HG03457 (cell line): Measurements from ENCODE around the gene BMERB1.

Source experiments
- ATAC-seq: cut with Tn5 transposase; IDR thresholded peaks from one replicate; pipeline ENCODE4 v1.9.1; 2021; ENCODE audit warnings: moderate number of reproducible peaks; ENCODE audit not compliant: unreplicated experiment

The BMERB1 gene

DNA sequence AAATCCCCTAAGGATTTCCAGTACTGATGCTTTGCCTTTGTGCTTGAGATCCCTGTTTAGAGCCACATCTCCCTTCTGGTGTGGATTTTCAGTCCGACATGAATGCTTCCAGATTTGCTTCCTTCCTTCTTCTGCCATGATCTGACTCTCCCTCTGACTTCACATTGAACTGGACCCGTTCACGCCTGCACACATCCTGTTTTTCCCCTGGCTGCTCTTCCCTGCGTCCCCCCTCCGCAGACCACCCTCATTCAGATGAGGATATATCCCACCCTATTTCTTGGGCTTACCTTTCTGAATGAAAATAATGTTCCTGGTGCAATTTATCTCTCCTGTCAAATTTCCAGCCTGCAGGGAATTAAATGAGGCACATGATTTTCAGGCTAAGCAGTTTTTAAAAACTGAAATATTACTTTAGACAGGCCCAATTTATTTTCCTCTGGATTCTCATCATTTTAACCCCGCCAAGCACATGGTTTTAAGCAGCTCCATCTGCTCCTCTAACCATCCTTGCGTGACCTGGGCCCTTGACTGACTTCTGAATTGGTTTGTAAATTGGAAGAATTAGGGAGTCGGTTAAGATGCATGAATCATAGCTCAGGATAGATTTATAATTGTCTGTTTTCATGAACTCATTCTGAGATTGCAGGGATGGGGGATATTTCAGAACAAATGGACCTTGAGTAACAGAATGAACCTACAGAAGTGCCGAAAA, 59.2 kb downstream of the BMERB1 start:
- no peak for ATAC-seq

DNA sequence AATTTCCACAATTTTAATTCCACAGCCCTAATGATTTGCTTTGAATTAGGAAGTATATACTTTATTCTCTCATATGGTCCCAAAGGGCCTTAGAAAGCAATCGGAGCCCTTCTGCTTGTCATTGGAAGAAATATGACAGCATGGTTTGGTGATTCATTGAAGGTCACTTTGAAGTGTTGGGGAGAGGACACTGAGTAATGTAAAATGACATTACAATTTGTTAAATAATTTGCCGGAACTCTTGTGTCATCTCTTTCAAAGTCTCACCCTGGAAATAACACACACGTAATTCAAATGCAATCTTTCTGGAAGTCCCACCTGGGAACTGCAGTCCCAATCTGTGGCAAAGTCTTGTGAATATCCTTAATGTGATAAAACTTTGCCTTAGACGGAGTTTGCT, 59.8 kb downstream of the BMERB1 start:
- ATAC-seq = no peak

DNA sequence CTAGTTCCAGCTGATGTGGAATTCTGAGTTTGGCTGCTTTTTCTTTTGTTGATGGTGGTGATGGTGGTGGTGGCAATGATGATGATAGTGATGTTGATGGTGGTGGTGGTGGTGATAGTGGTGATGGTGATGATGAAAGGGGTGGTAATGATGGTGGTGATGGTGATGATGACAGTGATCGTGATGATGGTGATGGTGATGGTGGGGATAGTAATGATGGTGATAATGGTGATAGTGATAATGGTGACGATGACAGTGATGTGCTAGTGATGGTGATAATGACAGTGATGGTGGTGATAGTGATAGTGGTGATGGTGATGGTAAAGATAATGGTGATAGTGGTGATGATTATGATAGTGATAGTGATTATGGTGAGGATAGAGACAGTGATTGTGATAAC, 61.5 kb downstream of the BMERB1 start:
- no peak for ATAC-seq

DNA sequence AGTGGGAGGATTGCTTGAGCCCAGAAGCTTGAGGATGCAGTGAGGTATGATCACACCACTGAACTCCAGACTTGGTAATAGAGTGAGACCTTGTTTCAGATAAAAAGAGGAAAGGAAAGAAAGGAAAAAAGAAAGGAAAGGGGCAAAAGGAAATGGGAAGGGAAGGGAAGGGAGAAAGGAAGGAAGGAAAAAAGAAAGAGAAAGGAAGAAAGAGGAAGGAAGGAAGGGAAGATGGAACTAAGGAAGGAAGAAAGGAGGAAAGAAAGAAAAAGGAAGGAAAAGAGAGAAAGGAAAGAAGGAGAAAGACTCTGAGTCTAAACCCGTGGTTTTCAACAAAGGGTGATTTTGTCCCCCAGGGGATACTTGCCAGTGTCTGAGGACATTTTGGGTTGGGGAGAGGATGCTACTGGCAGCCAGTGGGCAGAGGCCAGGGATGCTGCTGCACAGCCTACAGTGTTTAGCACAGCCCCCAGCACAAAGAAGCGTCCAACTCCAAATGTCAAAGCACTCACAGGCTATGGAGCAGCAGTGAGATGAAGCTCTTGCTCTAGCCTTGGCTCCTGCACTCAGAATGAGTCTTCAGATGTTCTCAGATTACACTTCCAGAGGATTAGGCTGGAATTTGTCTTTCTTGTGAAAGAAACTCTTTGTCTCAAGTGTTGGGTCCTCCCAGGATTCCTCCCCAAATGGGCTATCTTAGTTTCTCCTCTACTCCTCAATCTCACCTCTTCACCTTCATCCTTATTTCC, 64.2 kb downstream of the BMERB1 start:
- ATAC-seq = no peak

DNA sequence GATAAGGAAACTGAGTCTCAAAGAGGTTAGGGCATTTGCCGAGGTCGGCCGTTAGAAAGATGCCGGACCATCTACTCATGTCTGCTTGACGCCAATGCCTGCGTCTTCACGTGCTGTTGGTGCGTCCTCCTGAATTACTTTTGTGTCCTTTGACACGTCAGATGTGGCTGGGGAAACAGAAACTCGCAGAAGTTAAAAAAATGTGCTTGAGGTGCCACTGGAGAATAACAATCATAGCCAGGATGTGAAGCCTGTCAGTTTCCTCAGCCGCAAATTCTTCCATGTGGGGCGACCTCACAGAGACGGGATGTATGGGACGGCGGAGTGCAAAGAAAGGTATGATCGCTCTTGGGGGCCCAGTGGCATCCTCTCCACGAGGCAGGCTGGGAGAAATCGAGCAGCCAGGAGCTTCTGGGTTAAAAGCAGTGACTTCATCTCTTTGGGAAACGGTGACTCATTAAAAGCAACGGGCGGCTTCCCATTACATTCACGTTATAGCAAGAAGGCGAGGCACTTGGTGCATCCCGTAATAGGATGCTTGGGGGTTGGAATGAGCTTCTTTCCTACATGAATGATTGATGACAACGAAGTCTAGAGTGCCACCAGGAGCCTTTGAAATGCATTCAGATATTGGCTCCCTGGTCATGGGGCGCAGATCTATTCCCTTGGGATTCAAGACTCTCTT, 67.8 kb downstream of the BMERB1 start:
- ATAC-seq = no peak

DNA sequence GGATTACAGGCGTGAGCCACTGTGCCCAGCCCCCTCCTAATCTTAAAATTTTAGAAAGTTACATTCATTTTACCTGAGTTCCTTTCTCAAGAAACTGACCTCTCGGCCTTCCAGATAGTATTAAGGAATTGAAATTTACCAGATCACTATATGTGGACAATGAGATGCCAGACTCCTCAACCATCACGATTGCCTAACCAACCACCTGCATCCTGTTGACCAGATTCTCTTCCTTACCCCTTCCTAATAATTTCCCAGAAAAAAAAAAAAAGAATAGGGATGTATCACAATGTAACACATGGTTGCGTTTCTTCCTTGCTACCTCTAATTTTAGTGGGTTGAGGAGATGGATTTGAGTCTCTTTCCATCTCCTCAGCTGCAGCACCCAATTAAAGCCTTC, 72.1 kb downstream of the BMERB1 start:
- ATAC-seq = no peak

DNA sequence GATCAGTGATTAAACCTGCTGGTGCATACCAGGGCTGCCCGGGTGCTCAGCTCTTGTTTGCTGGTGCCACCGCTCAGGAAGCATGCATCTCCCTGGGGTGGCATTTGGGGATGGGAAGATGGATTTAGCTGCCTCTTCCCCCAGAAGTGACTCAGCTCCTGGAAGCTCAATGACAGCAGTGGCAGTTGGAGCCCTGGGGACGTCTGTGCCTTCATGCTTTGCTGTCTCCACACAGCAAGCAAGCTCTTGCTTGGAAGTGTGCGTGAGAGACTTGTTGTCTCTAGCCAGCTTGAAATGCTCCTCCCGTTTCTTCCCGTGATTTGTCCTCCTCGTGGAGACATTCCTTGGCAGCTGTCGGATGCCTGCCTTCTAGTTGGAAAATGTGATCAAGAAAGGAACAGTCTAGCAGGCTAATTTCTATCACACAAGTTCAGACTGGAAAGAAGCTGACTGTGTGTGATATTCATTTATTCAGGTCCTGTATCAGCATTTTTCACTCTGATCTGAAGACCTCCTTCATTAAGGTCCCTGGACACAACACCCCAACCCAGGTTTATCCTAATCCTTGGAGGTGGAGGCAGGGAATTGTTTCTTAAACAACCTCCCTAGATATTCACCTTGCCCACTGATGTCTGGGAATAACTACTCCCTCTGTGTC, 73.0 kb downstream of the BMERB1 start:
- no peak for ATAC-seq

DNA sequence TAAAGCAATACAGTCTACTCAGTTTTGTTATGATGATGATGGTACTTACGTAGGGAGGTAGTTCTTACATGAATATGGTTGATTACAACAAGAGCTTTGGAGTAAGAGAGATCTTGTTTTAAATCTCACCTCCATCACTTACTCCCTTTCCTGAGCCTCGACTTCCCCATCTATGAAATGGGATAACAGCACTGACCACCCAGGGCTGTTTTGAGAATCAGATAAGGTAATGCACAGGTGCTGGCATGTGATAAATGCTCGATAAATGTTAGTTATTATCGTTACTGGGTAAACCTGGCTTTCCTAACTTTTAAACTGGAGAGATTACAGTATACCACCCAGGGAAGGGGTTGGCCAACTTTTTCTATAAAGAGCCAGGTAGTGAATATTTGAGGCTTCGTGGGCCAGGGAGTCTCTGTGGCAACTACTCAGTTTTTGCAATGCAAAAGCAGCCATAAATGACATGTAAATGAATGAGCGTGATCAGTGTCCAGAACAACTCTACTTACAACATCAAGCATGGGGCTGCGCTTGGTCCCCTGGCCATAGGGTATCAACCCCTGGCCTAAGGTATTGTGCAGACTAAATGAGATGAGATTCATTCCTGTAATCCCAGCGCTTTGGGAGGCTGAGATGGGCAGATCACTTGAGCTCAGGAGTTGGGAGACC, 73.7 kb downstream of the BMERB1 start:
- ATAC-seq = no peak

DNA sequence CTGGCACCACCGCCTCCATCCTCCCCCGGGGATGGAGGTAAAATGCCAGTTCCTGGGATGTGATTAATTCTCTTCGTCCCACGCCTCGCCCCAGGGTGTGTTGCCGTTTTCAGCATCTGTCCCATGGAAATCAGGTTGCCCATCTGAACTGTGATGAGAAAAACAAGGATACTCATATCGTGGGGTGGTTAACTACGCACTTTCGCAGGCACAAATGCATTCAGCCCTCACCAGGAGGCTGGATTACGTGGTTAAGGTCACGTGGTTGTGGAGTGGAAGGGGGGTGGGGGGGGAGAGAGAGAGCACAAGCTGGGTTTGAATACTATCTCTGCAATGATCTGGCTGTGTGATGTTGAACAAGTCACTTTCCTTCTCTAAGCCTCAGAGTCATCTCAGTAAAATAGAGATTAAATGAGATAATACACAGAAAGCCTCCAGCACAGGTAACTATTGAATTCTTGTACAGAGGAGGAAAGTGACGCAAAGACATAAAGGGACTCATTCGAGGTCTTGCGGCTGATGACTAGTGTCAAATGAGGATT, 74.7 kb downstream of the BMERB1 start:
- no peak for ATAC-seq

DNA sequence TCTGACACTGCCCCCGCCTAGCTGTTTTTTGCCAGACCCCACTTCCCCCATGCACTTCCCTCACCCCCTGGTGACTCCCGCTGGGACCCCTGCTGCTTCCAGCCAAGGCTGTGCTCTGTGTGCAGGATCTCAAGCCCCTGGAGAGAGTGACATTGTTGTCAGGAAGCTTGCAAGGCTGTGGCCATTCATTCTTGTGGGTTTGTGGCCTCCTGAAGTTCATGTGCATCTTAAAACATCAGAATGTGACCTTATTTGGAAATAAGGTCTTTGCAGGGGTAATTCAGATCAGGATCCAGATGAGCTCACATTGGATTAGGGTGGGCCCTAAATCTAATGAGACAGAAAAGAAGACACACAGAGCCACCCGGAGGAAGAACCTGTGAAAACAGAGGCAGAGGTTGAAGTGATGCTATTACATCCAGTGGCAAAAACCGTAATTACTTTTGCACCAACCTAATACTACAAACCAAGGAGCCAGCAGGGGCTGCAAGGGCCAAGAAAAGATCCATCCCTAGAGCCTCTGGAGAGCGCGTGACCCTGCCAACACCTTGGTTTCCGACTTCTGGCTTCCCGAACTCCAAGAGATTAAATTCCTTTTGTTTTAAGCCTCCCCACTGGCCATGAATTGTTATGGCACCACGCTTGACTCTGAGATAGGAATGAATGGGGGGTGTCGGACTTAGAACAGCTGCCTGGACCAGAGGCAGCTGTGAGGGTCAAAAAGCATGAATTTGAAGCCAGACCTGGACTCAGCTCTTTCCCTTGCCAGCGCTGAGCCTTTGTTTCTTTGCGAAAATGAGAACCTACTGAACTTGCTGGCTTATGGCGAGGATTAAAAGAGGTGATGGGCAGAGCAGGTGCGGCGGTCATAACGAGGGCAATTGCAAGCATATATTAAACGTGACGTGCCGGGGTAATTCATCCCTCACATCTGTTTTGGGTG, 75.5 kb downstream of the BMERB1 start:
- ATAC-seq = no peak

DNA sequence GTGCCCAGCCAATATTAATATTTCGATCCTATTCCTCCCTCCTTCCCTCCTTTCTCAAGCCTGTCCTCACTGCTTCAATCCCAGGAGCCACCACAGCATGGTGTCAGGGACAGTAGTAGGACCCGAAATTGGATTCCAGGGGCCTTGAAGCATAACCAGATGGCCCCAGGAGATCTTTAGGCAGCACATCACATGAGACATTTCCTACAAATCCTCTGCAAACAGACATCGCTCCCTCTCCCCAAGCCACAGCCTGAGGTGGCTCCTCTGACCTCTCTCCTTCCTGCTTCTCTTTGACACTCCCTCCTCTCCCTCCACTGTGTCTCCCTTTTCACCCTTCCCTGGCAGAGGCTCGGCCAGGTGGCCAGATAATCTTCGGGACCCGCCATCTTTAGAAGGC, 76.6 kb downstream of the BMERB1 start:
- no peak for ATAC-seq

DNA sequence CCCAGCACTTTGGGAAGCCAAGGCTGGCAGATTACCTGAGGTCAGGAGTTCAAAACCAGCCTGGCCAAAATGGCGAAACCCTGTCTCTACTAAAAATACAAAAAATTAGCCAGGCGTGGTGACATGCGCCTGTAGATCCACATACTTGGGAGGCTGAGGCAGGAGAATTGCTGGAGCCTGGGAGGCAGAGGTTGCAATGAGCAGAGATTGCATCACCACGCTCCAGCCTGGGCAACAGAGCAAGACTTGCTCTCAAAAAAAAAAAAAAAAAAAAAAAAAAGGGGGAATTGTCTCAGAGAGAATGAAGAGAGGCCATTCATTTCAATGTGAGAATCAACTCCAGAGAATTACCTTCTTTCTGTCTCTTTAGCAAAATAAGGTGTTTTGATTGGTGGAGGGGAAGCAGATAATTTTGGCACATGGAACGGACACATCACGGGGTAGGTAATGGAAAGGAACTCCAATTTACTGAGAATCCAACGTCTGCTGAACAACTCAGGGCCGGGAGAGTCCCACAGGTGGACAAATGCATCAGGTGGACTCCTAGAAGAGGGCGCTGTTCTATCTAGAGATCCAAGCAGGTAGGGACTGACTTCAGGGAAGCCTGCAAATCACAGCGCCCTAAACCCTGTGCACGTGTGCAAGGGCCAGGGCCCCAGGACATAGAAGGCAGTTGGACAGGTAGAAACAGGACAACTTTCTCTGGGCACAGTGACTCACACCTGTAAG, 77.5 kb downstream of the BMERB1 start:
- no peak for ATAC-seq

DNA sequence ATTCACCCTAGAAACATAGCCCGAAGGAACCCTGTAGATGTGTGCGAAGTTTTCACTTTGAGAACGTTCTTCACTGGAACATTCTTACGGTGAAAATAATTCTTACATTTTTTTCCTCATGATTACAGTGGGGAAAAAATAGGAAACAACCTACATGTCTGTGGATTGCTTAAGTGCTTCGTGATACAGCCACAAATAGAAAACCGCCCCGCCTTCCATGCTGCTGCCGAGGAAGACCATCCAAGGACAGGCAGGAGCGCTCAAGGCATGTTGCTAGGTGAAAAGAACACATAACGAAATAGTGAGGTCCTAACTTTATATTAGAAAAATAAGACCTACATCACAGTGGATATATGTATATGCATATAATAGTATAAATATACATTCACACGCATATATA, 78.8 kb downstream of the BMERB1 start:
- ATAC-seq = no peak

DNA sequence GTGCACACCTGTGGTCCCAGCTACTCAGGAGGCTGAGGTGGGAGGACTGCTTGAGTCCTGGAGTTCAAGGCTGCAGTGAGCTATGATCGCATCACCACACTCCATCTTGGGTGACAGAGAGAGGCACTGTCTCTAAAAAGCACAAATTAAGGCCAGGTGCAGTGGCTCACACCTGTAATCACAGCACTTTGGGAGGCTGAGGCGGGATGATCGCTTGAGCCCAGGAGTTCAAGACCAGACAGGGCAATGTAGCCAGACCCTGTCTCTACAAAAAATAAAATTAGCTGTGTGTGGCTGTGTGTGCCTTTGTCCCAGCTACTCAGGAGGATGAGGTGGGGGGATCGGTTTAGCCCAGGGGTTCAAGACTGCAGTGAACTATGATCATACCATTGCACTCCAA, 81.6 kb downstream of the BMERB1 start:
- no peak for ATAC-seq

DNA sequence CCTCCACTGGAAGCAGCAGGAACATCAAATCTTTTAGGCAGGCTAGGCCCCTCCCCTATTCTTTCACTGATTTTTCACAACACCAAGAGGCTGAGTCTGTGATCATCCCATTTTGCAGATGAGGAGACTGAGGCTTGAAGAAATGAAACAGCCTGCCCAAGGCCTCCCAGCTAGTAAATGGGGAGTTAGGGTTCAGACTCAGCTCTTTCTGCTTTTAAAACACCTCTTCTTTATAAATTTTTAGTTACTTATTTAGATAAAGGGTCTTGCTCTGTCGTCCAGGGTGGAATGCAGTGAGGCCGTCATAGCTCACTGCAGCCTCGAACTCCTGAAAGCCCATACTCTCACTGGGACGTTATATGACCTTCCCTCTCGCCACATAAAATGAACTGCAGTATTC, 82.2 kb downstream of the BMERB1 start:
- ATAC-seq = no peak

DNA sequence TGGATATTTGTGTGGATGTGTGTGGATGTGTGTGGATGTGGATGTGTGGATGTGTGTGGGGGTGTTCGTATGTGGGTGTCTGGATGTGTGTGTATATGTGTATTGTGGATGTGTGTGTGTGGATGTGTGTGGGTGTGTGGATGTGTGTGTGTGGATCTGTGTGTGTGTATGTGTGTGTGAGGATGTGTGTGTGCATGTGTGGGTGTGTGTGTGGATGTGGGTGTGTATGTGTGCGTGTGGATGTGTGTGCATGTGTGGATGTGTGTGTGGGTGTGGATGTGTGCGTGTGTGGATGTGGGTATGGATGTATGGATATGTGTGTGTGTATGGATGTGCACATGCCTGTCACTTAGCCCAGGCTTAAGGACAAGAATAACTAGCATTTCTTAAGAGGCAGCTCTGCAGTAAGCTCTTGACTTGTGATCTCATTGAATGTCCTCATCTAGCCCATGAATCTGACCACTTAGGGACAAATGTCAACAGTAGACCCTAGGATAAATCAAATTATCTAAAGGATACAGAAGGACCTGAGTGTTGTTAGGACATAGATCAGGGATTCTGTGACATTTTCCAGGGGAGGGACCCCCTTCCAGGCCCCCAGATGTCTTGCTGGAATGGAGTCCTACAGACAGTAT, 83.5 kb downstream of the BMERB1 start:
- ATAC-seq = no peak

DNA sequence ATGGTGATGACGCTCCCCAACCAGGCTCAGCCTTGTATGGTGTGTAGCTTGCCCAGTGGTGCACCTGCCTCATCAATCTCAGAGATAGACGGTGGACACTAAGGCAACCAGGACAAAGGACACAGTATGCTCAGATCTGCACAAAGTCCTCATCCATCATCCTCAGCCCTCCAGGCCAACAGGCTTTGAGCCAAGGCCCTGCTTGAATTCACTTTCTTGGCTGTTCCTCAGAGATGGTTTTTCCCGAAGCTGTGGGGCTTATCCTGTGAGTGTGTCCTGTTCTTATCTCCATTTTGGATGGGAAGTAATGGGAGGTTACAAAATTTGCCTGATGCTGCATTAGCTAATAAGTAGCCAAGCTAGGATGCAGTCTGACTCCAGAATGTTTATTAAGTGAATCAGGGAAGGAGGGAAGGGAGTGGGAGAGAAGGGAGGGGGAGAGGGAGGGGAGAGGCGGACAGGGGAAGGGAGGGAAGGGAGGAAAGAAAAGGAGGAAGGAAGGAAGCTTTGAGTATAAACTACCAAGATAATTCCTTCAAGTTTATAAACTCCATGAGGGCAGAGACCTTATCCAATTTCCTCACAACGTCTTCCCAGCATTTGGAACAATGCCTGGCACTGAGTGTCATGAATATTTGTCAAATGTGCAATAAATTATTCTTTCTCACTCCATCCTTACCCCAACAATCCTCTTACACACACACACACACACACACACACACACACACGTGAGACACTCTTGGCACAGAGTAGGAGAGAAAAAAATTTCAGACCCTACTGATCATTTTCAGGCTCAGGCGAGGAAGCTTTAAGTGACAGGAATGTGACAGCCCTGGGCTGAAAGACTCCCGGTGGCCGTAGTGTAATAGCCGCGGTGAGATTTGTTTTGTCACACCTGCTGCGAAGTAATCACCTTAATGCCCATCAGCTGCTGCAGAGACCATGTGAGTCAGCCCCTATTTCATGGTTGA, 84.3 kb downstream of the BMERB1 start:
- no peak for ATAC-seq
